GM12891 (cell line): ENCODE results near the gene BBLN.

Experiments used
- POLR2A ChIP-seq: IDR thresholded peaks from 2 replicates; pipeline ENCODE4 v1.6.1; 2011; ENCODE audit warnings: low read depth, low read length, control low read depth
- POLR2AphosphoS5 ChIP-seq: IDR thresholded peaks from 2 replicates; pipeline ENCODE4 v1.6.1; 2011; ENCODE audit warnings: low read depth, low read length, control low read depth
- SPI1 ChIP-seq: IDR thresholded peaks from 2 replicates; pipeline ENCODE4 v1.6.1; 2011; ENCODE audit warnings: low read depth, low read length, control low read depth
- TAF1 ChIP-seq: IDR thresholded peaks from 2 replicates; pipeline ENCODE4 v1.6.1; 2011; ENCODE audit warnings: low read depth, low read length, control low read depth

- TF ChIP-seq POLR2AphosphoS5 = no peak
- no peak for TF ChIP-seq SPI1
- no peak for TF ChIP-seq POLR2A
- TF ChIP-seq TAF1 = no peak
These were observed 51.9 kb downstream of the BBLN start for GRCh38 chr9:128211981-128212281.
